PC-9 (cell line): ENCODE measurements around the gene C19orf12. TPM values are rescaled to one million over a fixed set of nuclear protein-coding genes. Genes with fewer than 3 reads are reported as not detected.

Experiments used
- BruUV-seq: library from RNA; stranded (reverse); fragments of 400-500 nt; replicated peaks from 2 replicates; lab custom pipeline; 2021; lab: Mats Ljungman, UMichigan
- CTCF ChIA-PET: fragments of 300-600 bp; sonication (Branson Sonifier 250); formaldehyde crosslinking; loops from one replicate; lab custom pipeline; 2022; ENCODE audit warnings: antibody characterized with exemption; lab: Charles Lee
- POLR2A ChIA-PET: fragments of 300-600 bp; sonication (Branson Sonifier 250); formaldehyde crosslinking; loops from one replicate; lab custom pipeline; 2022; ENCODE audit warnings: antibody characterized with exemption; ENCODE audit not compliant: unreplicated experiment; lab: Charles Lee
- DNase-seq, 2 experiments: peaks; one replicate each; pipeline versions ENCODE4 v3.0.0 to v3.0.0-alpha.2; 2015 to 2022; ENCODE audit warnings: mixed read lengths in 1 of 2
- H2AFZ ChIP-seq: fragments of 200-600 bp; sonication (generic); 2 replicates; pipeline ENCODE4 v1.8.1; 2017; ENCODE audit warnings: antibody characterized with exemption
- H3F3A ChIP-seq: fragments of 200-600 bp; sonication (generic); 2 replicates; pipeline ENCODE4 v1.8.1; 2017; ENCODE audit warnings: antibody characterized with exemption, mild to moderate bottlenecking, low read depth; ENCODE audit not compliant: insufficient read depth
- H3K27ac ChIP-seq: fragments of 200-600 bp; sonication (generic); 2 replicates; pipeline ENCODE4 v1.6.1; 2016; ENCODE audit warnings: mixed run types
- H3K27me3 ChIP-seq: fragments of 200-600 bp; sonication (generic); 2 replicates; pipeline ENCODE4 v1.6.1; 2016; ENCODE audit warnings: low read depth, mixed run types; ENCODE audit not compliant: insufficient read depth
- H3K36me3 ChIP-seq: fragments of 200-600 bp; sonication (generic); 2 replicates; pipeline ENCODE4 v1.6.1; 2016; ENCODE audit warnings: low read depth, mixed run types
- H3K4me1 ChIP-seq: fragments of 200-600 bp; sonication (generic); replicated peaks from 2 replicates; pipeline ENCODE4 v1.6.1; 2016; ENCODE audit warnings: mixed run types; ENCODE audit not compliant: insufficient read depth
- H3K4me2 ChIP-seq: fragments of 200-600 bp; sonication (generic); 2 replicates; pipeline ENCODE4 v1.6.1; 2017; ENCODE audit warnings: mixed run types
- H3K4me3 ChIP-seq: fragments of 200-600 bp; sonication (generic); 2 replicates; pipeline ENCODE4 v1.6.1; 2016; ENCODE audit warnings: mixed run types
- H3K79me2 ChIP-seq: fragments of 200-600 bp; sonication (generic); 2 replicates; pipeline ENCODE4 v1.6.1; 2017; ENCODE audit warnings: low read depth, mixed run types
- H3K9me2 ChIP-seq: fragments of 200-600 bp; sonication (generic); 2 replicates; pipeline ENCODE4 v1.8.1; 2017; ENCODE audit warnings: mild to moderate bottlenecking; ENCODE audit not compliant: insufficient read depth
- H3K9me3 ChIP-seq: fragments of 200-600 bp; sonication (generic); 2 replicates; pipeline ENCODE4 v1.8.1; 2016; ENCODE audit warnings: low read depth; ENCODE audit not compliant: insufficient read depth
- H4K20me1 ChIP-seq: fragments of 200-600 bp; sonication (generic); 2 replicates; pipeline ENCODE4 v1.8.1; 2017; ENCODE audit not compliant: insufficient read depth
- EZH2 ChIP-seq: fragments of 200-600 bp; sonication (generic); IDR thresholded peaks from 2 replicates; pipeline ENCODE4 v1.8.0; 2017; ENCODE audit warnings: antibody characterized with exemption, low read depth
- intact Hi-C: fragments of 100-400 bp; cut with micrococcal nuclease; formaldehyde crosslinking; loops from one replicate; pipeline ENCODE4 v1.10.0; 2022; ENCODE audit not compliant: unreplicated experiment
- total RNA-seq: library from RNA; stranded (reverse); gene quantifications from 2 replicates; pipeline ENCODE4 v1.2.3, GENCODE V29; 2021
- TF ChIP-seq, protein P1 (sequence below): fragments of 200-600 bp; sonication (generic); conservative IDR thresholded peaks from 2 replicates; pipeline ENCODE4 v1.6.1; 2017; ENCODE audit warnings: mixed run types, antibody characterized with exemption, mild to moderate bottlenecking, moderate library complexity

Gene C19orf12
- total RNA-seq, 1 experiment from 2014 or later = 14.8 TPM

DNA sequence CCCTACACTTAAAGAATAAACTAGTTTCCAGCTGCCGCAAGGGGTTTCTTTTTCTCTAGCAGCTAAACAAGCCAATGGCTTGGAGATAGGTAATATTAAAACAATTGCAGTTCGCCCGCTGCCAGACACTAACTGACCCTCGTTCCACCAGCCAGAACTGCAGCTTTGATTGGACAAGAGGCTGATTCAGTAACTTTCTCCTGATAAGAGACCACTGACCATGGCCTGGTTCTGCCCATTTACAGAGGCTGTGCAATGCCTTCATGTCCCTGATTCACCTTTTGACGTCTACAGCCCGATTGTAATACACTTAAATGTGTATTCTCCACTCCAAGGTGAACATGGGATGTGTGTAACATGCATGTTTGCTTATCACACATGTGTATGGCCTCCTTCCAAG, 12.8 kb upstream of the C19orf12 start:
- TF ChIP-seq, protein P1, sequence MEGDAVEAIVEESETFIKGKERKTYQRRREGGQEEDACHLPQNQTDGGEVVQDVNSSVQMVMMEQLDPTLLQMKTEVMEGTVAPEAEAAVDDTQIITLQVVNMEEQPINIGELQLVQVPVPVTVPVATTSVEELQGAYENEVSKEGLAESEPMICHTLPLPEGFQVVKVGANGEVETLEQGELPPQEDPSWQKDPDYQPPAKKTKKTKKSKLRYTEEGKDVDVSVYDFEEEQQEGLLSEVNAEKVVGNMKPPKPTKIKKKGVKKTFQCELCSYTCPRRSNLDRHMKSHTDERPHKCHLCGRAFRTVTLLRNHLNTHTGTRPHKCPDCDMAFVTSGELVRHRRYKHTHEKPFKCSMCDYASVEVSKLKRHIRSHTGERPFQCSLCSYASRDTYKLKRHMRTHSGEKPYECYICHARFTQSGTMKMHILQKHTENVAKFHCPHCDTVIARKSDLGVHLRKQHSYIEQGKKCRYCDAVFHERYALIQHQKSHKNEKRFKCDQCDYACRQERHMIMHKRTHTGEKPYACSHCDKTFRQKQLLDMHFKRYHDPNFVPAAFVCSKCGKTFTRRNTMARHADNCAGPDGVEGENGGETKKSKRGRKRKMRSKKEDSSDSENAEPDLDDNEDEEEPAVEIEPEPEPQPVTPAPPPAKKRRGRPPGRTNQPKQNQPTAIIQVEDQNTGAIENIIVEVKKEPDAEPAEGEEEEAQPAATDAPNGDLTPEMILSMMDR = no peak
- no peak for TF ChIP-seq EZH2
- H3K4me1 ChIP-seq = no peaks in the 10 kb centered on the region
- intact Hi-C loops = no loop called here
- no peak overlapping the region for H2AFZ ChIP-seq
- no peak overlapping the region for H3K27ac ChIP-seq
- H3K36me3 ChIP-seq = no peaks in the 10 kb centered on the region
- peaks cover 45% of the 10 kb centered on the region for H3K27me3 ChIP-seq
- H3K9me2 ChIP-seq = no peaks in the 10 kb centered on the region
- CTCF ChIA-PET = interaction anchor here (0.5 to 0.6 kb wide), 2 partner anchors 27 to 40 kb away, joined by 3 to 5 read pairs; no protein-coding TSS in a partner anchor
- no peak overlapping the region for H3K4me3 ChIP-seq
- H4K20me1 ChIP-seq = no peaks in the 10 kb centered on the region
- no peaks in the 10 kb centered on the region for H3K9me3 ChIP-seq
- POLR2A ChIA-PET = no interaction called here
- no TSS peak for BruUV-seq
- DNase-seq = no peak
- H3F3A ChIP-seq = no peaks in the 10 kb centered on the region
- H3K79me2 ChIP-seq = no peaks in the 10 kb centered on the region
- no peak overlapping the region for H3K4me2 ChIP-seq

DNA sequence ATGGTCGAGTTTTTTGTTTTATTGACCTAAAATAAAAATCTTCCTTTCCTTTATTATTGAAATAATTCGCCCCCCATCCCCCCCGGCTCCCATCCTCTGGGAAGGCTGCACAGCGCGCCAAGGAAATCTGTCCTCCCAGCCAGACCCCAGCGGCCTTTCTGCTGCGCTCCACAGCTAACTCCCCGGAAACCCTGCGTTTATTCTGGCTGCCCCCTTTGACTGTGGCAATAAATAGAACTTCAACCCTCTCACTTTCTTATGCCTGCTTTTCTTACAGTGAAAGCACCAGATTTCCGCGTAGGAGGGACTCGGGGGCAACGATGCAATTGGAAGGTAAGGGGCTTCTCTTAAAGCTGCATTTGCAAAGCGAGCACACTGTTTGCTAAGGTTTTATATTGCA, 9.7 kb upstream of the C19orf12 start:
- Histone ChIP-seq H3K36me3 (no peaks in the 10 kb centered on the region), H3K79me2 (no peaks in the 10 kb centered on the region), H2AFZ (no peak overlapping the region), H3F3A (no peaks in the 10 kb centered on the region), H3K27ac (no peak overlapping the region), H3K27me3 (peaks cover 32% of the 10 kb centered on the region), H3K9me2 (no peaks in the 10 kb centered on the region), H3K9me3 (no peaks in the 10 kb centered on the region), H3K4me1 (no peaks in the 10 kb centered on the region), H3K4me2 (no peak overlapping the region), H4K20me1 (no peaks in the 10 kb centered on the region), H3K4me3 (no peak overlapping the region)
- intact Hi-C loops = no loop called here
- DNase-seq = no peak
- POLR2A ChIA-PET = no interaction called here
- CTCF ChIA-PET = no interaction called here
- TF ChIP-seq, protein P1 = no peak
- no peak for TF ChIP-seq EZH2
- no TSS peak for BruUV-seq

DNA sequence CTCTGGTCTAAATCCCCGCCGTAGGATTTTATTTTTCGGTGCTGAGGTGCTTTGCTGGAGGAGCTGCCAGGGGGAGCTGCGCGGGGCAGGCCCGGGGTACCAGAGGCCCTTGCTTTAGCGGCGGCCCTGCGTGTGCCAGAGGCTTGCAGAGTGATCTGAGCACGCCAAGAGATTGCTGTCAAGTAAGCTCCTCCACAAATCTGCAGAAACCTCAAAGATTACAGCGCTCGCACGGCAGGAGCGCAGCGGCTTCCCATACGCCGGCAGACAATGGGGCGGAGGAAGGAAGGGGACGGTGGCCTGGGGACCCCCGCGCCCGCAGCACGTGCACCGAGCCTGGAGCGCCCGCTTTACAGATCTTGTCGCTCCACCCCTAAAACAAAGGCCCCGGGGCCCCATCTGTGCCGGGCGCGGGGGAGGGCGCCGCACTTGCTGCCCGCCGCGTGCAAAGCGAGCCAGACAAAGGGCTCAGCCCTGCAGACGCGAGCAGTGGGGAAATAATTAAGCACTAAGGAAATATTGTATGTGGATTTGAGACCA, 9.1 kb upstream of the C19orf12 start:
- CTCF ChIA-PET = no interaction called here
- TF ChIP-seq EZH2 = no peak
- TF ChIP-seq, protein P1 = no peak
- Histone ChIP-seq H4K20me1 (no peaks in the 10 kb centered on the region), H3K27ac (no peak overlapping the region), H3K9me3 (no peaks in the 10 kb centered on the region), H3F3A (no peaks in the 10 kb centered on the region), H3K36me3 (no peaks in the 10 kb centered on the region), H3K4me3 (no peak overlapping the region), H2AFZ (no peak overlapping the region), H3K79me2 (no peaks in the 10 kb centered on the region), H3K4me2 (no peak overlapping the region), H3K9me2 (no peaks in the 10 kb centered on the region), H3K4me1 (no peaks in the 10 kb centered on the region), H3K27me3 (peaks cover 32% of the 10 kb centered on the region)
- POLR2A ChIA-PET = no interaction called here
- intact Hi-C loops = no loop called here
- no TSS peak for BruUV-seq
- no peak for DNase-seq
